HG02852 (cell line): ENCODE measurements around the gene PARVB.
"Not testable (repeated sequence)": the region's sequence is repeated elsewhere in the genome, so short reads cannot be mapped to it uniquely, and the experiment has no call there.

ENCODE experiments used
- ATAC-seq: cut with Tn5 transposase; IDR thresholded peaks from one replicate; pipeline ENCODE4 v1.9.1; 2021; ENCODE audit warnings: mild to moderate bottlenecking, moderate library complexity; ENCODE audit not compliant: unreplicated experiment

PARVB gene

GRCh38 chr22:44103735-44104480, 79.8 kb downstream of the PARVB start:
- no peak for ATAC-seq

DNA sequence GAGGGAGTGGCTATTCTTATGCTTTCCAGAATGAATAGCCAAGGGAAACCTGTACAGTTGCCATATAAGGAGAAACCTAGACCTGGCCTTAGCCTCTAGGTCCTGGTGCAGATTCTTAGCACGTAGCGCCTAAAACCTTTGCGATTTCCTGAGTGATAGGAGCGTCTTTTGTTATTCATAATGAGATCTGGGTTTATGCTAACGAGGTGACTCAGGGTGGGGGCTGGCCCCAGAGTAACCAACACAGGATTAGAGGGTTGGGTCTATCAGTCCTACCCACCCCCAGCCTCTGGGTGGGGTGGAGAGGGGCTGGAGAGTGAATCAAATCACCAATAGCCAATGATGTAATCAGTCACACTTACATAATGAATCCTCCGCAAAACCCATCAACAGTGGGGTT, 83.2 kb downstream of the PARVB start:
- ATAC-seq: no peak

DNA sequence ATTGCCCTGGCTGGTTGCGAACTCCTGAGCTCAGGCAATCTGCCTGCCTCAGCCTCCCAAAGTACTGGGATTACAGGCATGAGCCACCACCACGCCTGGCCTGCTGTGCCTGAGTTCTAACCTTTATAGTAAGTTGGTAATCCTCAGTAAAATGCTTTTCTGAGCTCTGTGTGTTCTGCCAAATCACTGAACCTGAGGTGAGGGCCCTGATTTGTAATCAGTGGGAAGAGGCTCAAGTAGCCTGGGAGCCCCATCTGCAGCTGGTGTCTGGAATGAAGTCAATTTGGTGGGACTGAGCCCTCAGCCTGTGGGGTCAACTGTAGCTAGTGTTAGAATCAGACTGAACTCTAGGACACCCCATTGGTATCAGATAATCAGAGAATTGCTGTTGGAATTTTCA, 84.0 kb downstream of the PARVB start:
- no peak for ATAC-seq

- no peak for ATAC-seq
Observed at GRCh38 chr22:44108806-44109385, 84.8 kb downstream of the PARVB start.

DNA sequence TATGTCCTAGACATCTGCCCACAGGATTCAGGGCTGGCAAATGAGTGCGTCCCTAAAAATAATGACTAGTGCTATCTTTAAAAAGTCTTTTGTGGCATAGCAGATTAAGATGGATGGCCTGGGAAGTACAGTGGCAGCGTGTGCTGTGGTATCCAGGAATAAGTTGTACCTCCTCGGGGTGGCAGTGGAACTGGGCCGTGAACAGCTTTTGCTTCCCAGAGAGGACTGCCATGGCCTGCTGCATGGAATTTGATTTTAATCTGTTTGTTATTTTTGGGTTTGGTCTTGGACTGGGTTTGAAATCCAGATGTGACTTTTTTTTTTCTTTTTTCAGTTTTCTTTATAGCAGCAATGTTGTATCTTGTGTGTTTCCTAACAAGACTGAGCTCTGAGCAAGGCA, 85.3 kb downstream of the PARVB start:
- ATAC-seq: no peak

- not testable (repeated sequence) for ATAC-seq
Observed at GRCh38 chr22:44110656-44111055, 86.6 kb downstream of the PARVB start.

- no peak for ATAC-seq
Observed at GRCh38 chr22:44111562-44112155, 87.6 kb downstream of the PARVB start.

DNA sequence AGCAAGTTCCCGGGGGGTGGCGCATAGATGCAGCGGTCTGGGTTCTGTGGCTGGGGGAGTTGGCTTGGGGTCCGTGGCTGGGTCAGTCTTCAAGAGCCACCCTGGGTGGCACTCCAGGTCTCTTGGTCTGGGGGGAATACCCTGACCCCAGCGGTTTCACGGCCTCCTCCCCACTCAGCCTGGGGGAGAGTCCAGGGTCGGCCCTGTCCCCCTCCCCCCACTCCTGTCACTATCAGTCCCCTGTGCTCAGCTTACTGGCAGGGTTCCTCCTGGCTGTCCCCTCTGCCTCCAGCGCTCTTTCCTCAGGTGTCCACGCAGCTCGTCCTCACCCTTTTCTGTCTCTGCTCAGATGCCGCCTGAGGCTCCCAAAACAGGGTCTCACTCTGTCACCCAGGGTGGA, 88.1 kb downstream of the PARVB start:
- no peak for ATAC-seq

DNA sequence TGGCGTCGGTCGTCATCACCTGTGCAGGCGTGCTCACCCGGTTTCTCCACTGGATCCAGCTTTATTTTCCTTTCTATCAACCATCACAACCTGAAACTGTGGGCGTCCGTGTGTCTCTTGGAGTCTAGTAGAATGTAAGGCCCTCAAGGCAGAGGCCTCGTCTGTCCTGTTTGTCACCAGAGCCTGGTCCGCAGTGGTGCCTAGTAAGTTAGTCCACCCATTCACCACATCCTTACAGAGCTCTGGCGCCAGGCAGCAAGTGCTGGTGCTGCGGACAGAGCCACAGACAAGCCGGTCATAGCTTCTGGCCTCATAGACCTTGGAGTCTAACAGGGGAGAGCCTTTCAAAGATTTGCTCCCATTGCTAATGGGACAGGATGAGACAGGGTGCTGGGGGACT, 92.2 kb downstream of the PARVB start:
- ATAC-seq: no peak

GRCh38 chr22:44116755-44117684, 92.9 kb downstream of the PARVB start:
- no peak for ATAC-seq

DNA sequence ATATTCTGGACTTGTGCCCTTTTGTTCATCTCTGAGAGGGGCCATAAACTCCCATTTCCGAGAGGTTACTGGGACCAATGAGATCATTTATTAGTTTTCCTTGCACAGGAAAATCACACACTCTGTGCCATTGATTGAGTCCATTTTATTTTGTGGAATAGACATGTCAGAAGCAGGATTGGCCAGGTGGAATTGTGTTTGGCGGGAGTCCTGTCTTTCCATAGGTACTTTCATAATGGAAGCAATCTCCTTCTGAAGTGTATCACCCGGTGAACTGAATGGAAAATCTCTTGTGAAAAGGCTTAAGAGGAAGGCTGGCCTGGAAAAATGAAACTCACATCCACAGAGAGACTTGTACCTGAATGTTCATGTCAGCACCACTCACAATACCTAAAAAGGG, 93.6 kb downstream of the PARVB start:
- no peak for ATAC-seq

DNA sequence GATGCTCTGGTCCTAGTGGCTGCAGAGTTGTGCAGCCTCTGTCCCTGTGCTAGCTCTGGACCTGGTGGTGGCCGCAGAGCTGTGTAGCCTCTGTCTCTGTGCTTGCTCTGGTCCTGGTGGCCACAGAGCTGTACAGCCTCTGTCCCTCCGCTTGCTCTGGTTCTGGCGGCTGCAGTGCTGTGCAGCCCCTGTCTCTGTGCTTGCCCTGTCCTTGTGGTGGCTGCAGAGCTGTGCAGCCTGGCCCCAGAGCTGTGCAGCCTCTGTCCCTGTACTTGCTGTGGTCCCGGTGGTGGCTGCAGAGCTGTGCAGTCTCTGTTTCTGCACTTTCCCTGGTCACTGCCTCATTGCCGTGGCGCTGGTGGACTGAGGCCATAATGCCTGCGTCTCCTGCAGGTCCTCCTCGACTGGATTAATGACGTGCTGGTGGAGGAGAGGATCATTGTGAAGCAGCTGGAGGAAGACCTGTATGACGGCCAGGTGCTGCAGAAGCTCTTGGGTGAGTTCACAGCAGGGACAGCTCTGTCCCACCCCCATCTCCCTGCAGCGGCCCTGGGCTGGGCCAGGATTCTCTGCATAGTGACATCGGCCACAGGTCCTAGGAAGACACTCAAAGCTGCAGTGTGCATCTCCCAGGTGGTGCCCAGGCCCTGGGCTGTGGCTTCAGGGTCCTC, 94.7 kb downstream of the PARVB start:
- no peak for ATAC-seq

GRCh38 chr22:44119669-44120313, 95.7 kb downstream of the PARVB start:
- ATAC-seq: no peak

- ATAC-seq: no peak
Observed at GRCh38 chr22:44120314-44120704, 96.2 kb downstream of the PARVB start.

DNA sequence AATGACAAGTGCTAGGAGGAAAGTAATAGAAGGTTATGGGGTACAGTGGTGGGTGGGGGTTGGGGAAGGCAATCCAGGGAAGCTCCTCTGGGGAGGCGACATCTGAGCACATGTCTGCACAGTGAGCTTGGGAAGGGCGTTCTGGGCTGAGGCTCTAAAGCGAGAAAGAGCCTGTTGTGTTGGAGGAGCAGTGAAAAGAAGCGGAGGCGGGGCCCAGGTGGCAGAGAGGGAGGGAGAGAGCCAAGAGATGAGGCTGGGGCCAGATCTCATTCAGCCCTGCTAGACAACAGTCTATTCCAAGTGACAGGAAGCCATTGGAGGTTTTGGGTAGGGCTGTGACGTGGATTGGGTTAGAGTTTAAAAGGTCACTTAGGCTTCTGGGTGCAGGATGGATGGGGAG, 101.3 kb downstream of the PARVB start:
- ATAC-seq: no peak

DNA sequence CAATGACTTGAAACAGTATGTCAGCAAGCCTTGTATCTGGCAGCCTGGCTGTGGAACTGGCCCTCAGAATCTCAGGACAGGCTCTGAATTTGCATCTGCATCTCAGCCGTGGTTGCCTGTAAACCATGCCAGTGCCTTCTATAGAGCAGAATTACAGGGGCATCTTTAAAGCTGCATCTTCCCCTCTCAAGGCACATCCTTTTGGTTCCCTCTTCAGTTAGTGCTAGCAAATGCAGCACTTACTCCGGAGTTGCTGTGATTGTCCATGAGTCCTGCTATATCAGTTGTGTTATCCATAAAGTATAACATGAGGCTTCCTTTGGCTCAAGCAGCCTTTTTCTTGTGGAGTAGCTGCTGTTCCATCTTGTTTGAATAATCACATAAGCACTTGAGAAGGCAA, 102.7 kb downstream of the PARVB start:
- no peak for ATAC-seq

GRCh38 chr22:44127356-44127755, 103.3 kb downstream of the PARVB start:
- ATAC-seq: no peak

GRCh38 chr22:44128958-44129618, 105.0 kb downstream of the PARVB start:
- no peak for ATAC-seq

DNA sequence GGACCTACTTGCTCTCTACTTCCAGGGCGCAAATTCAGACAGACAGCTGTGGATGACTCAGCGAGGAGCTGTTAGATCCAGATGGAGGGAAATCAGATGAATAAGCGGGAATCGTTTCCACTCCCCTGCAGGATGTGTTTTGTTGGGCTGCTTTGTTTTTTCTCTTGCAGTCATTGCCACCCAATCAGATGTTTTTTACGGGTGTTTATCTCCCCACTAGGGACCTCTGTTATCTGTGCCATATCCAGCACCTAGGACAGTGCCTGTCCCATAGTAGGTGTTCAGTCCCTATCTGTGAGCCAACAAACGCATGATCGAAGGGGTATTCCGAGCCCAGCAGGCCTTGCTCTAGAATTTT, 105.5 kb downstream of the PARVB start:
- ATAC-seq: no peak
